ENCODE data around the gene MAP3K10. TPM values are rescaled to one million over a fixed set of nuclear protein-coding genes. Genes with fewer than 3 reads are reported as not detected.

The MAP3K10 gene
- total and polyA plus RNA-seq, 2 of the 13 experiments (the other 11 are each of a cell fraction or from before 2014, with no cell fraction given), result 3.4 to 5.0 TPM

- TF ChIP-seq ZBTB46 (CRISPR knock-in tag; IDR thresholded peaks at IDR 0.05; ENCODE audit: borderline replicate concordance), result no peak
- TF ChIP-seq GATAD1 (CRISPR knock-in tag; IDR thresholded peaks at IDR 0.05), result peak; percentile 63
- no peak for TF ChIP-seq IRF1 (CRISPR knock-in tag; IDR thresholded peaks at IDR 0.05; ENCODE audit: low read depth)
- no peak for TF ChIP-seq DMTF1 (CRISPR knock-in tag; IDR thresholded peaks at IDR 0.05)
- no peak for TF ChIP-seq PPARG (CRISPR knock-in tag; conservative IDR thresholded peaks at IDR 0.05)
- peak; percentile 58 for TF ChIP-seq YEATS4 (CRISPR knock-in tag; IDR thresholded peaks at IDR 0.05; ENCODE audit: borderline replicate concordance)
- TF ChIP-seq ZNF549 (CRISPR knock-in tag; IDR thresholded peaks at IDR 0.05), result no peak
- TF ChIP-seq HNRNPK (IDR thresholded peaks at IDR 0.05; ENCODE audit: low read depth, low read length, poor library complexity, severe bottlenecking), result peak; percentile 46
- TF ChIP-seq RBM22 (optimal IDR thresholded peaks at IDR 0.05; ENCODE audit: low read length), result no peak
- peak; percentile 71; the same call in 1 of the 2 replicates for TF ChIP-seq PHF21A (CRISPR knock-in tag; IDR thresholded peaks at IDR 0.05)
- no peak for TF ChIP-seq AFF4 (CRISPR knock-in tag; IDR thresholded peaks at IDR 0.05)
- TF ChIP-seq ZBTB20 (CRISPR knock-in tag; IDR thresholded peaks at IDR 0.05; ENCODE audit: borderline replicate concordance, low read depth), result peak; percentile 58; the same call in 1 of the 2 replicates
- TF ChIP-seq KLF15 (CRISPR knock-in tag; IDR thresholded peaks at IDR 0.05; ENCODE audit: borderline replicate concordance), result no peak
- TF ChIP-seq MXD3 (CRISPR knock-in tag; IDR thresholded peaks at IDR 0.05), result peak; percentile 44; the same call in 1 of the 2 replicates
- TF ChIP-seq ZNF772 (CRISPR knock-in tag; IDR thresholded peaks at IDR 0.05), result peak; percentile 49; the same call in 1 of the 2 replicates
- TF ChIP-seq SNAPC2 (CRISPR knock-in tag; IDR thresholded peaks at IDR 0.05), result no peak
Observed at GRCh38 chr19:40190891-40191835, at the start of gene MAP3K10 (continued).

Measured in HepG2 (cell line).